ENCODE measurements around the gene PDGFD. TPM values are rescaled to one million over a fixed set of nuclear protein-coding genes. Genes with fewer than 3 reads are reported as not detected.

PDGFD gene
- total RNA-seq, 1 donor from 2014 or later = 3.4 TPM

DNA sequence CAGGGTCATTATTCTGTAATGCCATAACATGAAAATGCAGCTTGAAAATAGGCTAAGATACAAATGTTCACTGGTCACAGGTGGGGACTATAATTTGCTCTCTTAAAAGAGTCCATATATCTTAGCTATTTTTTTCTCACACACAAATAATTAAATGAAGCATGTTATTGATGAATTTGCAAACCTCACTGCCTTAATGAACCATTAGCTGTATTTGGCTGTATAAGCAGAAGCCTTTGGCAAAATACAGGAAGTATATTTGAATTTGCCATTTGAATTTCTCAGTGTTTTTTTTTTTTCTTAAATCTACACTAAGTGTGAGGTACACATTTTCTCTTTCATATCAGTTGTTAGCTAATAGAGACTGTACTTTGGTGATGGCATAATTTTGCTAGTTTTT lies 88.9 kb downstream of the PDGFD start:
- DNase-seq (ENCODE audit: low read depth) = no peak
- H3K36me3 ChIP-seq (ENCODE audit: control insufficient read depth, insufficient read depth, low read length) = no peaks in the 10 kb centered on the region
- TF ChIP-seq, protein P1, sequence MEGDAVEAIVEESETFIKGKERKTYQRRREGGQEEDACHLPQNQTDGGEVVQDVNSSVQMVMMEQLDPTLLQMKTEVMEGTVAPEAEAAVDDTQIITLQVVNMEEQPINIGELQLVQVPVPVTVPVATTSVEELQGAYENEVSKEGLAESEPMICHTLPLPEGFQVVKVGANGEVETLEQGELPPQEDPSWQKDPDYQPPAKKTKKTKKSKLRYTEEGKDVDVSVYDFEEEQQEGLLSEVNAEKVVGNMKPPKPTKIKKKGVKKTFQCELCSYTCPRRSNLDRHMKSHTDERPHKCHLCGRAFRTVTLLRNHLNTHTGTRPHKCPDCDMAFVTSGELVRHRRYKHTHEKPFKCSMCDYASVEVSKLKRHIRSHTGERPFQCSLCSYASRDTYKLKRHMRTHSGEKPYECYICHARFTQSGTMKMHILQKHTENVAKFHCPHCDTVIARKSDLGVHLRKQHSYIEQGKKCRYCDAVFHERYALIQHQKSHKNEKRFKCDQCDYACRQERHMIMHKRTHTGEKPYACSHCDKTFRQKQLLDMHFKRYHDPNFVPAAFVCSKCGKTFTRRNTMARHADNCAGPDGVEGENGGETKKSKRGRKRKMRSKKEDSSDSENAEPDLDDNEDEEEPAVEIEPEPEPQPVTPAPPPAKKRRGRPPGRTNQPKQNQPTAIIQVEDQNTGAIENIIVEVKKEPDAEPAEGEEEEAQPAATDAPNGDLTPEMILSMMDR (IDR thresholded peaks at IDR 0.05; ENCODE audit: insufficient read depth, low read length, poor library complexity, severe bottlenecking) = no peak
- H3K4me3 ChIP-seq (ENCODE audit: low read depth, low read length) = no peak overlapping the region
- no peaks in the 10 kb centered on the region for H3K27me3 ChIP-seq (ENCODE audit: control insufficient read depth, insufficient read depth, low read length)

DNA sequence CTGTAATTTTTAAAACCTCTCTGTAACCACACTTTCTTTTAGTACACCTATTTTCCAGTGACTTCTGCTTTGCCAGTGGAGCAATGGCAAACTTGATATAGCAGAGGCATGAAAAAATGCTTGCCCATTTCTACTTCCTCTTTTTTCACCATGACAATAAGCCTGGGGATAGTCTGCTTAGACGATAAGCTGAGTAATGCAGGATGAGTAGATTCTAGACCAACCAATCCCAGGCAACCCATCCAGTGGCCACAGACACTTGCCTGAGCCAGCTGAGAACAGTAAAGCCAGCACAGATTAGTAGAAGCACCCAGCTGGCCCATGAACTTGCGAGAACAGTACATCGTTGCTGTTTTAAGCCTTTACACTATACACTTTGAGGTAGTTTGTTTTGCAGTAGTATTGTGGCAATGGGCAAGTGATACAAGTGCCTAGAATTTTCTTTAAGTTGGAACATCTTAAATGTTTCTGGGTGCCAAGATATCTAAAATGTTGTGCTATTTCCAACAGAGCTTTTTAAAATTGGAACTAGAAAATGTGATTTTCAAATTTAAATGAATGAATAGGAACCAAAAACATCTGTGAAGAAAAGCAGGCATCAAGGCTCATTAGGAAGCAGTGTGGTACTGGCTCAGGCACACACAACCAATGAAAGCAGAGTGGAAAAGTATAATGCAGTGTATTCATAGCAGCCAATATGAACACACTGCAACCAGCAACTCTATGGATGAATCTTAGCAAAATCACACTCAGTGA lies 89.8 kb downstream of the PDGFD start:
- H3K27me3 ChIP-seq (ENCODE audit: control insufficient read depth, insufficient read depth, low read length) = no peaks in the 10 kb centered on the region
- no peak overlapping the region for H3K4me3 ChIP-seq (ENCODE audit: low read depth, low read length)
- TF ChIP-seq, protein P1 (IDR thresholded peaks at IDR 0.05; ENCODE audit: insufficient read depth, low read length, poor library complexity, severe bottlenecking) = no peak
- H3K36me3 ChIP-seq (ENCODE audit: control insufficient read depth, insufficient read depth, low read length) = no peaks in the 10 kb centered on the region
- DNase-seq (ENCODE audit: low read depth) = no peak

DNA sequence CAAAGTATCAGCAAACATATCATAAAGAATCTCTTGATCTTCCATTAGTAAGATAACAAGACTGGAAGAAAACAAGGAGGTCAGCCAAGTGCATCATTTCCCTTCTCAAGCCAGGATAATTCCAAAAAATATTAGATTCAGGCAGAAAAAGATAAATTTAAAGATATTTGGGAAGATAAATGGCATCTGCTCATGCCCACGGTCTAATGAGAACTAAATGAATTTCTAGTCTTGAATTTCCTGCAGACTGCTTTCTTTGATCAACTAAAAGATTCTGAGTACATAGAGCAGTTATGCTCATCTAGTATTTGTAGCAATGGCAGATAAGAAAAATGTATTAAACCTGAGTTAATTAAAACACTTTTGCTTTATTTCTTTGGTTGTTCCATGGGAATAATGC lies 96.4 kb downstream of the PDGFD start:
- H3K36me3 ChIP-seq (ENCODE audit: control insufficient read depth, insufficient read depth, low read length) = no peaks in the 10 kb centered on the region
- H3K27me3 ChIP-seq (ENCODE audit: control insufficient read depth, insufficient read depth, low read length) = no peaks in the 10 kb centered on the region
- no peak for DNase-seq (ENCODE audit: low read depth)
- TF ChIP-seq, protein P1 (IDR thresholded peaks at IDR 0.05; ENCODE audit: insufficient read depth, low read length, poor library complexity, severe bottlenecking) = no peak
- H3K4me3 ChIP-seq (ENCODE audit: low read depth, low read length) = no peak overlapping the region

DNA sequence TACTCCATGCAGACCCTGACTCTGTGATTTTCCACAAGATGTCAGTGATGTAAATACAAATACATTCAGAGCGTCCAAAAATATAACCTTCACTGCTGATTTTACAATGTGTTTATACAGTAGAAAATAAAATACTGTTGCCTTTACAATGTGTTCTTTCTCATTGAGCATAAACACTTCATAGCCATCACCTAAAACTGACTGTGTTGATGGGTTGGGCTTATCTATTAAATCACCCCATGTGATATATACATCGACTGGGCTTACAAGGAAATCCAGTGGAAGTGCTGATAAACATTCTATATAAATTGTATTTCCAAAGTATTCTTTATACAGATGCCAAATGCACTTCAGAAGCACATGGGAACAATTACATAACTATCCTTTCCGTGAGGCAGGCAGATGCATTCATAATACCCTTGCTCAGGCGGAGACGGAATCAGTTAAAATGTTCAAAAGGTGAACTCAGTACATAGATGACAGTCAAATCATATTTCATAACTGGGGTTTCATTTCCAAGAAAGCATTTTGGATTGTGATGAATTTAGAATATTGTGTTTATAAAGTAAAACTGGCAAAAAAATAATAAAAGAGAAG lies 99.8 kb downstream of the PDGFD start:
- Histone ChIP-seq H3K27me3 (ENCODE audit: control insufficient read depth, insufficient read depth, low read length) (no peaks in the 10 kb centered on the region), H3K36me3 (ENCODE audit: control insufficient read depth, insufficient read depth, low read length) (no peaks in the 10 kb centered on the region), H3K4me3 (ENCODE audit: low read depth, low read length) (no peak overlapping the region)
- DNase-seq (ENCODE audit: low read depth) = no peak
- TF ChIP-seq, protein P1 (IDR thresholded peaks at IDR 0.05; ENCODE audit: insufficient read depth, low read length, poor library complexity, severe bottlenecking) = no peak

DNA sequence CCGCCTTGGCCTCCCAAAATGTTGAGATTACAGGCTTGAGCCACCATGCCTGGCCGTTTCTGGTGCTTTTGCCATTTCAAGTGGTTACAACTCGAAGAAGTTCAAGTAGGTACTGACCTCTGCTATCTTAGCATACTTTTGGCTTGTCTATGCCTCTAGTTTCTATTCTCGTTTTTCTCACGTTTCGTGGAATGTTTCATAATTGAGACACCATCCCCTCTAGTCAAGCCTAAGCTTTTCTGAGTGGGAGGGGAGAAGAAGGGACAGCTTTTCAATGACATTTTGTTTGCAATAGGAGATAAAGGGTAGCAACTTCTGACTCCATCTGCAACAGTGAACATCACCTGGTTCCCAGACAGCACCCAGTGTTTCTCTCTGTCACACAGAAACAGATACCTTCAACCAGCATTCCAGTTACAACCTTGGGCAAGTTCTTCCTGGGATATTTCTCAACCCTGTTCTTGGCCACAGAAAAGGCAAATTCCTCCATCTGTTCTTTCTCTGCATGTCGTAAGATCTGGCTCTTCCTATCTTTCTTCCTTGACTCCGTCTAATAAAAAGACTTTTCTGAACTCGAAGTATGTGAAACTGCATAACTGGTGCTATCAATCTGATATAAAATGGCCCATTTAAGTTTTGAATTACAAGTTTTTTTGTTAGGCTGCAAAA lies 102.0 kb downstream of the PDGFD start:
- TF ChIP-seq, protein P1 (IDR thresholded peaks at IDR 0.05; ENCODE audit: insufficient read depth, low read length, poor library complexity, severe bottlenecking) = no peak
- no peak for DNase-seq (ENCODE audit: low read depth)

More for the DNA sequence above, 102.0 kb downstream of the PDGFD start:
- H3K27me3 ChIP-seq (ENCODE audit: control insufficient read depth, insufficient read depth, low read length) = no peaks in the 10 kb centered on the region
- H3K4me3 ChIP-seq (ENCODE audit: low read depth, low read length) = no peak overlapping the region
- no peaks in the 10 kb centered on the region for H3K36me3 ChIP-seq (ENCODE audit: control insufficient read depth, insufficient read depth, low read length)

Data from kidney epithelial cell (primary cell).